H7 (cell line): ENCODE results near the gene CLEC2A. TPM values are rescaled to one million over a fixed set of nuclear protein-coding genes. Genes with fewer than 3 reads are reported as not detected.

Experiments used
- DNase-seq: peaks from one replicate; pipeline ENCODE4 v3.0.0; 2012
- H3K27me3 ChIP-seq: 2 replicates; pipeline ENCODE4 v1.6.0; 2011; ENCODE audit warnings: mild to moderate bottlenecking, low read length; ENCODE audit not compliant: control insufficient read depth, insufficient read depth
- H3K36me3 ChIP-seq: replicated peaks from 2 replicates; pipeline ENCODE4 v1.5.1; 2011; ENCODE audit warnings: low read length; ENCODE audit not compliant: control insufficient read depth, insufficient read depth
- H3K4me3 ChIP-seq: 2 replicates; pipeline ENCODE4 v1.5.1; 2011; ENCODE audit warnings: low read depth, mild to moderate bottlenecking, control low read depth, low read length, moderate library complexity; ENCODE audit not compliant: insufficient read depth
- total RNA-seq: library from RNA; depleted of rRNA; stranded (reverse); fragments of >200 nt; shearing (Covaris generic); gene quantifications from 2 replicates; pipeline ENCODE4 v1.2.3, GENCODE V29; 2014

The CLEC2A gene
- total RNA-seq, 1 experiment from 2014 or later: not detected

DNA sequence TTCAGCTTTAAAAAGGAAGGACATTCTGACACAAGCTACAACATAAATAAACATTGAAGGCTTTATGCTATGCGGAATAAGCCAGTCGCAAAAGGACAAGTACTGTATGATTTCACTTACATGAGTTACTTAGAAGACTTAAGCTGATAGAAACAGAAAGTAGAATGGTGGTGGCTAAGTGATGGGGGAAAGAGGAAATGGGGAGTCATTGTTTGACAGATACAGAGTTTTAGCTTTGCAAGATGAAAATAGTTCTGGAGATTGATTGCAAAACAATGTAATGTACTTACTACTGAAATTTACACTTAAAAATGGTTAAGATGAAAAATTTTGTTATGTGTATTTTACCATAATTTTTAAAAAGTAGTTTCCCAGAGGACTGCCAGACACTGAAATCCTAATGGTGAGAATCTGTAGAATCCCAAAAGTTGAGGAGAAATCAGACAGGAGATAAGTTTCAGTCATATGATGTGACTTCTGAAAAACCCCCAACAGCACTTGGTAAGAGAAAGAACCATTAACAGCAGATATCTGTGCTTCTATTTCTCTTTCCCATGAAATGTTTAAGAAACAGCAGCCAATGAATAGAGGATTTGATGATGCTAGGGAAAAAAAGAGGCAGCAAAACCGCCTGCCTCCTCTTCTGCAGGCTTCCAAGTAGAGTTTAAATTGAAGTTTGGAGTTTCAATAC is 16.6 kb upstream of the CLEC2A start:
- H3K4me3 ChIP-seq: no peak overlapping the region
- H3K27me3 ChIP-seq: no peaks in the 10 kb centered on the region
- H3K36me3 ChIP-seq: no peaks in the 10 kb centered on the region
- no peak for DNase-seq

DNA sequence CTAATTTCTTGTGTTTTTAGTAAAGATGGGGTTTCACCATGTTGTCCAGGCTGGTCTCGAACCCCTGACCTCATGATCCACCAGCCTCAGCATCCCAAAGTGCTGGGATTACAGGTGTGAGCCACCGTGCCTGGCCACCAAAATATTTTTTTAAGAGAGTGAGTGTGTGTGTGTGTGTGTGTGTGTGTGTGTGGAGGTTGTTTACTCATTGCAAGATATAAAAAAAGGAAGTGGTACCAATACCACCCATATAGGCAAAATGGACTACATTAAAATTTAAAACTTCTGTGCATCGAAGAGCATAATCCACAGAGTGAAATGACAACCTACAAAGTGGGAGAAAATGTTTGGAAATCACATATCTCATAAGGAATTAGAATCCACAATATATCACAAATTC is 15.5 kb upstream of the CLEC2A start:
- H3K27me3 ChIP-seq: no peaks in the 10 kb centered on the region
- no peak for DNase-seq
- no peaks in the 10 kb centered on the region for H3K36me3 ChIP-seq
- H3K4me3 ChIP-seq: no peak overlapping the region

- no peak overlapping the region for H3K4me3 ChIP-seq
- H3K27me3 ChIP-seq: no peaks in the 10 kb centered on the region
- no peak for DNase-seq
These were observed 12.2 kb upstream of the CLEC2A start for GRCh38 chr12:9944391-9944790.

DNA sequence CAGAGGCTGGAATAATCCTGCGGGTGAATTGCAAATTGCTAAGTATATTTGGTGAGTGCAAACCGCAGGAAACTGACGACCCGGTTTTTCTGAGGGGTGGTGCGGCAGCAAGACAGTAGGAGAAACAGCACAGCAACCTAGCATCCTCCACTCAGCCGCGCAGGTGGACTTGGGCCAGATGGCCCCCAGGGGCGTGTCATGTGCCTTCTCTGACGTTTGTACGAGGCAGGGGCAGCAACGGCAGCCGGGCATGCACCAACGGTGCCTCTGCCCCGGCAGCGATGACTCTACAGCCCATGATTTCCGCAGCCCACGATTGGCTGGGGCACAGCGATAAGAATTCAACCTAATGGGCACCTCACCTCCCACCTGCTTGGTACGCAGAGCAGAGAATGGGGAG is 11.1 kb upstream of the CLEC2A start:
- no peak for DNase-seq
- Histone ChIP-seq H3K36me3 (no peaks in the 10 kb centered on the region), H3K4me3 (no peak overlapping the region), H3K27me3 (no peaks in the 10 kb centered on the region)

More at GRCh38 chr12:9944391-9944790, 12.2 kb upstream of the CLEC2A start:
- no peaks in the 10 kb centered on the region for H3K36me3 ChIP-seq

GRCh38 chr12:9941838-9942237 is 9.7 kb upstream of the CLEC2A start:
- H3K36me3 ChIP-seq: no peaks in the 10 kb centered on the region
- H3K27me3 ChIP-seq: no peaks in the 10 kb centered on the region
- no peak overlapping the region for H3K4me3 ChIP-seq
- no peak for DNase-seq

DNA sequence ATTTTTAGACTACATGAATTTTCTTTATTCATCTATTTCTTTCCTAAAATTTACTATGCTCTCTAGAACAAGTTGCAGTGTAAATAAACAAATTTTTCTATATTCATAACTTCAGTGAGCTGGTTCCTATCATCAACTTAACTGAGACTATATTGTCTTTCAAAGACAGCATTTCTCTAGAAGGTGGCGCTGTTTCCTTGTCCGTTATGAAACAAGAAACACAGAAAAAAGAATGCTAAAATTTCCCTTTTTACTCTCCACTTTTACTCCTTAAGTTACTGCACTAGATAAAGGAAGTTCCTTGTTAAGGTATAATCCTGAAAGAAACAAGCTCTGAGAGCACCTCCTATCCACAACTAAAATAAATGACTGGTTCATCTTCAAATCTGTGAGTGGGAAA is 8.2 kb upstream of the CLEC2A start:
- peak; percentile 22 for DNase-seq
- no peaks in the 10 kb centered on the region for H3K27me3 ChIP-seq
- no peaks in the 10 kb centered on the region for H3K36me3 ChIP-seq
- no peak overlapping the region for H3K4me3 ChIP-seq

DNA sequence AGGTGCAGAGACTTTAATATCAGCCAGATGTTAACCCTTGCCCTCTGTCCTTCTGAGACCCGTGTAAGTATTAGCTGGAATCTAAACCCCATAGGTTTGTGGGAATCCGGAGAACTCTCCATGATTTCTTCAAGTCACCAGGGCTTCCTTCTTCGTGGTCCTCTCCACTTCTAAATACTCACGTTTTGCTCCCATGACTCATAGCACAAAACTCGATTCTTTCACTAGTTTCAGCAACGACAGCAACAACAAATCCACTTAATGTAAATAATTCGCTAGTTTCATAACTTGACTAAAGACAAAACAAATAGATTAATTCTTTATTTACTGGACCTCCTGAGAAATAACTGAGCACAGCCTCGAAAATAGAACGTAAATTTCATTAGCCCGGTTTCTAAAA is 4.4 kb upstream of the CLEC2A start:
- Histone ChIP-seq H3K27me3 (no peaks in the 10 kb centered on the region), H3K36me3 (no peaks in the 10 kb centered on the region), H3K4me3 (no peak overlapping the region)
- no peak for DNase-seq

- H3K36me3 ChIP-seq: no peaks in the 10 kb centered on the region
These were observed 2.9 kb upstream of the CLEC2A start for GRCh38 chr12:9935026-9935425.

GRCh38 chr12:9933958-9934357 is 1.8 kb upstream of the CLEC2A start:
- no peak for DNase-seq
- no peaks in the 10 kb centered on the region for H3K36me3 ChIP-seq

More at GRCh38 chr12:9935026-9935425, 2.9 kb upstream of the CLEC2A start:
- Histone ChIP-seq H3K27me3 (no peaks in the 10 kb centered on the region), H3K4me3 (no peak overlapping the region)
- no peak for DNase-seq

DNA sequence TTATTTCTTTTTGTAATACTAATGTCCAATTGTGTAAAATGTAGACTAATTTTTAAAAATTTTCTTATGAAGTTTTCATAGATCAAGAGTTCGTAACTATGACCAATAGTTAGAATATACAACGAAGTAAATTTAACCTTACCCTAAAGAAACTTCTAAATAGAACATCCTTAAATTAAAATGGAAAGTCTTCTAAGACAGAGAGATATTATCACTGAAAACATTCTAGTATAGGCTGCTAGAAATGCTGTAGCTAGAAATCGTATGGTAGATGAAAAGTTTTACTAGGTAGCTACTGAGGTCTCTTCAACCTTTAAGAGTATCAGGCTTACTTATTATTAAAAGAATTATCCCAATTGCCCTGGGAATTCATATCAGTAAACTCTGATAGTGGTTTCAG is 925 bp downstream of the CLEC2A start:
- no peaks in the 10 kb centered on the region for H3K36me3 ChIP-seq
- no peak for DNase-seq
- H3K27me3 ChIP-seq: no peaks in the 10 kb centered on the region
- no peak overlapping the region for H3K4me3 ChIP-seq

More at GRCh38 chr12:9933958-9934357, 1.8 kb upstream of the CLEC2A start:
- no peaks in the 10 kb centered on the region for H3K27me3 ChIP-seq
- H3K4me3 ChIP-seq: no peak overlapping the region

DNA sequence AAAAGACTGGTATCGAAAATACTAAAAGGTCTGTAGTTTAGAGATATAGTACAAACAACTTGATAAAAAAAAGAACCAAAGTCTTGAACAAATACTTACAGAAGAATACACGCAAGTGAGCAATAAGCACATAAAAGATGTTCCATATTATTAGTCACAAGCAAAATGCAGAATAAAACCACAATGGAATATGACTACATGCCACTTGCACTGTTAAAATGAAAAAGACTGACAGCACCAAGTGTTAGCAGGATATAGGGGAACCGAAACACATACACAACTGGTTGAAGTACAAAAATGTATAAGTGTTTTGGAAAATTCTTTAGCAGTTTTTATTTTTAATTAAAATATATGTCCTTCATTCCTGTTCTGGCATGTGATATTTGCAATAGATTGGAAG is 3.6 kb downstream of the CLEC2A start:
- H3K36me3 ChIP-seq: no peaks in the 10 kb centered on the region
- H3K4me3 ChIP-seq: no peak overlapping the region
- no peaks in the 10 kb centered on the region for H3K27me3 ChIP-seq
- no peak for DNase-seq

GRCh38 chr12:9926876-9927275 is 5.3 kb downstream of the CLEC2A start:
- H3K36me3 ChIP-seq: no peaks in the 10 kb centered on the region
- no peak overlapping the region for H3K4me3 ChIP-seq
- no peaks in the 10 kb centered on the region for H3K27me3 ChIP-seq
- no peak for DNase-seq

GRCh38 chr12:9925705-9926393 is 6.3 kb downstream of the CLEC2A start:
- Histone ChIP-seq H3K36me3 (no peaks in the 10 kb centered on the region), H3K27me3 (no peaks in the 10 kb centered on the region), H3K4me3 (no peak overlapping the region)
- peak; percentile 60 for DNase-seq

- Histone ChIP-seq H3K36me3 (no peaks in the 10 kb centered on the region), H3K27me3 (no peaks in the 10 kb centered on the region), H3K4me3 (no peak overlapping the region)
- DNase-seq: no peak
These were observed 9.7 kb downstream of the CLEC2A start for GRCh38 chr12:9922429-9922828.

GRCh38 chr12:9920451-9920850 is 11.7 kb downstream of the CLEC2A start:
- Histone ChIP-seq H3K36me3 (no peaks in the 10 kb centered on the region), H3K4me3 (no peak overlapping the region), H3K27me3 (no peaks in the 10 kb centered on the region)
- no peak for DNase-seq
